Chondrocyte (in vitro differentiated cells): ENCODE data around the gene RPL10. TPM values are rescaled to one million over a fixed set of nuclear protein-coding genes. Genes with fewer than 3 reads are reported as not detected.

Source experiments
- DNase-seq: peaks from one replicate; pipeline ENCODE4 v3.0.0; 2021; ENCODE audit warnings: mixed read lengths, low spot score
- H3K27ac Mint-ChIP-seq: one replicate; pipeline ENCODE4 v1.8.0; 2021; ENCODE audit warnings: mild to moderate bottlenecking, moderate library complexity, mixed read lengths; ENCODE audit not compliant: unreplicated experiment
- H3K27me3 Mint-ChIP-seq: 2 replicates; pipeline ENCODE4 v1.8.0; 2021; ENCODE audit warnings: low read depth, mixed read lengths
- H3K36me3 Mint-ChIP-seq: 2 replicates; pipeline ENCODE4 v1.8.0; 2021; ENCODE audit warnings: low read depth, mixed read lengths
- H3K4me1 Mint-ChIP-seq: 2 replicates; pipeline ENCODE4 v1.8.0; 2021; ENCODE audit warnings: low read depth, mild to moderate bottlenecking, mixed read lengths
- H3K4me3 Mint-ChIP-seq: one replicate; pipeline ENCODE4 v1.8.0; 2021; ENCODE audit warnings: mild to moderate bottlenecking, moderate library complexity, mixed read lengths; ENCODE audit not compliant: unreplicated experiment
- H3K9me3 Mint-ChIP-seq: 2 replicates; pipeline ENCODE4 v1.8.0; 2021; ENCODE audit warnings: low read depth, mixed read lengths
- microRNA-seq: library from miRNA; unstranded; fragments of <30 nt; microRNA quantifications from one replicate; pipeline ENCODE4 v1.2.0, GENCODE V29; 2020; ENCODE audit warnings: borderline number of aligned reads
- total RNA-seq: library from RNA; stranded (reverse); gene quantifications from 3 replicates; pipeline ENCODE4 v1.2.1, GENCODE V29; 2021
- TF ChIP-seq, protein P1 (sequence below): fragments of 200-600 bp; sonication (generic); IDR thresholded peaks from 2 replicates; pipeline ENCODE4 v1.5.0; 2021; ENCODE audit warnings: antibody characterized with exemption, mild to moderate bottlenecking, moderate library complexity

Gene RPL10
- total RNA-seq, 1 donor from 2014 or later: 2,160 TPM

DNA sequence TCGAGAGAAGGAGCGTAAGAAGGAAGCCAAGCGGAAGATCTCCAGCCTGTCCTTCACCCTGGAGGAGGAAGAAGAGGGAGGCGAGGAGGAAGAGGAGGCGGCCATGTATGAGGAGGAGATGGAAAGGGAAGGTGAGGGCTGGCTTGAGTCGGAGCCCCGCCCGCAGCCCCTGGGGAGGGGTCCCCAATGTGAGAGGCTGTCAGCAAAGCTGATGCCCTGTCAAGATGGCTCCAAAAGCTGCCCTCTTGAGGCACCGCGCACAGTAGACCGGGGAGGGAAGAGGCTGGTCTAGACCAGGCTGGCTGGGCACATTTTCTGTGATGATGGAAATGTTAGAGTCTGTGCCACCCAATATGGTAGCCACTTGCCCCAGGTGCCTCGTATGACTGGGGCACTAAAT lies 48.3 kb downstream of the RPL10 start:
- peaks cover 14% of the 10 kb centered on the region for H3K4me1 Mint-ChIP-seq
- no peaks in the 10 kb centered on the region for H3K27me3 Mint-ChIP-seq
- no peak overlapping the region for H3K4me3 Mint-ChIP-seq
- no peaks in the 10 kb centered on the region for H3K9me3 Mint-ChIP-seq
- peaks cover 7% of the 10 kb centered on the region for H3K36me3 Mint-ChIP-seq
- DNase-seq: no peak
- TF ChIP-seq, protein P1, sequence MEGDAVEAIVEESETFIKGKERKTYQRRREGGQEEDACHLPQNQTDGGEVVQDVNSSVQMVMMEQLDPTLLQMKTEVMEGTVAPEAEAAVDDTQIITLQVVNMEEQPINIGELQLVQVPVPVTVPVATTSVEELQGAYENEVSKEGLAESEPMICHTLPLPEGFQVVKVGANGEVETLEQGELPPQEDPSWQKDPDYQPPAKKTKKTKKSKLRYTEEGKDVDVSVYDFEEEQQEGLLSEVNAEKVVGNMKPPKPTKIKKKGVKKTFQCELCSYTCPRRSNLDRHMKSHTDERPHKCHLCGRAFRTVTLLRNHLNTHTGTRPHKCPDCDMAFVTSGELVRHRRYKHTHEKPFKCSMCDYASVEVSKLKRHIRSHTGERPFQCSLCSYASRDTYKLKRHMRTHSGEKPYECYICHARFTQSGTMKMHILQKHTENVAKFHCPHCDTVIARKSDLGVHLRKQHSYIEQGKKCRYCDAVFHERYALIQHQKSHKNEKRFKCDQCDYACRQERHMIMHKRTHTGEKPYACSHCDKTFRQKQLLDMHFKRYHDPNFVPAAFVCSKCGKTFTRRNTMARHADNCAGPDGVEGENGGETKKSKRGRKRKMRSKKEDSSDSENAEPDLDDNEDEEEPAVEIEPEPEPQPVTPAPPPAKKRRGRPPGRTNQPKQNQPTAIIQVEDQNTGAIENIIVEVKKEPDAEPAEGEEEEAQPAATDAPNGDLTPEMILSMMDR: no peak
- H3K27ac Mint-ChIP-seq: no peak overlapping the region

- Mint-ChIP-seq H3K4me3 (no peak overlapping the region), H3K27me3 (no peaks in the 10 kb centered on the region), H3K9me3 (no peaks in the 10 kb centered on the region), H3K4me1 (peaks cover 12% of the 10 kb centered on the region), H3K27ac (no peak overlapping the region), H3K36me3 (peaks cover 11% of the 10 kb centered on the region)
- TF ChIP-seq, protein P1: no peak
- no peak for DNase-seq
These were observed 50.3 kb downstream of the RPL10 start for GRCh38 chrX:154448484-154448883.

- Mint-ChIP-seq H3K4me1 (peaks cover 10% of the 10 kb centered on the region), H3K9me3 (peaks cover 4% of the 10 kb centered on the region), H3K36me3 (peaks cover 15% of the 10 kb centered on the region), H3K4me3 (no peak overlapping the region), H3K27ac (no peak overlapping the region), H3K27me3 (no peaks in the 10 kb centered on the region)
- DNase-seq: no peak
- TF ChIP-seq, protein P1: no peak
These were observed 51.4 kb downstream of the RPL10 start for GRCh38 chrX:154449618-154450017.

- Mint-ChIP-seq H3K4me3 (no peak overlapping the region), H3K9me3 (peaks cover 4% of the 10 kb centered on the region), H3K27ac (no peak overlapping the region)
These were observed 52.1 kb downstream of the RPL10 start for GRCh38 chrX:154450312-154450711.

More at GRCh38 chrX:154450312-154450711, 52.1 kb downstream of the RPL10 start:
- no peak for DNase-seq
- Mint-ChIP-seq H3K27me3 (no peaks in the 10 kb centered on the region), H3K36me3 (peaks cover 17% of the 10 kb centered on the region), H3K4me1 (peaks cover 6% of the 10 kb centered on the region)
- TF ChIP-seq, protein P1: no peak

Small RNA genes within 50 kb of the gene (microRNA-seq; reads per million reads assigned to microRNA genes)
- gene MIR6858: 6.6 reads per million, percentile 9 among the genes with 10 or more reads in this experiment

Other genes starting within 250 kb of the RPL10 start
- gene OPN1MW, start 215.8 kb upstream of the RPL10 start, total RNA-seq: not detected in 3 replicates
- gene OPN1MW2, start 178.6 kb upstream of the RPL10 start, total RNA-seq: not detected in 3 replicates
- not detected in 3 replicates for gene OPN1MW3, start 140.8 kb upstream of the RPL10 start, total RNA-seq
- gene TEX28, start 103.3 kb upstream of the RPL10 start, total RNA-seq: not detected in 3 replicates
- gene TKTL1, start 102.6 kb upstream of the RPL10 start, total RNA-seq: not detected in 3 replicates
- 1,923 to 4,327 TPM (median 4,325 TPM) in 3 replicates for gene FLNA, start 23.7 kb upstream of the RPL10 start, total RNA-seq
- gene EMD, start 19.1 kb upstream of the RPL10 start, total RNA-seq: 66.3 to 81.7 TPM (median 81.1 TPM) in 3 replicates
- 39.4 to 44.5 TPM (median 40.8 TPM) in 3 replicates for gene DNASE1L1, start 10.9 kb downstream of the RPL10 start, total RNA-seq
- gene TAFAZZIN, start 13.2 kb downstream of the RPL10 start, total RNA-seq: 33.4 to 39.1 TPM (median 38.7 TPM) in 3 replicates
- 132 to 139 TPM (median 136 TPM) in 3 replicates for gene ATP6AP1, start 30.3 kb downstream of the RPL10 start, total RNA-seq
- 147 to 159 TPM (median 152 TPM) in 3 replicates for gene GDI1, start 38.8 kb downstream of the RPL10 start, total RNA-seq
- gene FAM50A, start 45.8 kb downstream of the RPL10 start, total RNA-seq: 98.3 to 108 TPM (median 106 TPM) in 3 replicates
- gene PLXNA3, start 59.9 kb downstream of the RPL10 start, total RNA-seq: 187 to 212 TPM (median 205 TPM) in 3 replicates
- gene LAGE3, start 80.9 kb downstream of the RPL10 start, total RNA-seq: 17.7 to 25.4 TPM (median 19.8 TPM) in 3 replicates
- 20.8 to 21.2 TPM (median 20.8 TPM) in 3 replicates for gene UBL4A, start 88.2 kb downstream of the RPL10 start, total RNA-seq
- gene SLC10A3, start 92.3 kb downstream of the RPL10 start, total RNA-seq: 26.8 to 28.9 TPM (median 28.9 TPM) in 3 replicates
- 35.7 to 38.5 TPM (median 36.5 TPM) in 3 replicates for gene FAM3A, start 117.9 kb downstream of the RPL10 start, total RNA-seq
- gene G6PD, start 148.5 kb downstream of the RPL10 start, total RNA-seq: 63.9 to 165 TPM (median 67.6 TPM) in 3 replicates
- gene IKBKG, start 149.2 kb downstream of the RPL10 start, total RNA-seq: 21.6 to 28.3 TPM (median 22.4 TPM) in 3 replicates
- gene CTAG1A, start 186.8 kb downstream of the RPL10 start, total RNA-seq: not detected in 3 replicates
- not detected in 3 replicates for gene CTAG1B, start 220.9 kb downstream of the RPL10 start, total RNA-seq